ENCODE data around the gene C10orf88. TPM values are rescaled to one million over a fixed set of nuclear protein-coding genes. Genes with fewer than 3 reads are reported as not detected.

The C10orf88 gene
- polyA plus RNA-seq, 1 donor (not counting 4 experiments of a cell fraction or from before 2014, with no cell fraction given) = 8.4 TPM

DNA sequence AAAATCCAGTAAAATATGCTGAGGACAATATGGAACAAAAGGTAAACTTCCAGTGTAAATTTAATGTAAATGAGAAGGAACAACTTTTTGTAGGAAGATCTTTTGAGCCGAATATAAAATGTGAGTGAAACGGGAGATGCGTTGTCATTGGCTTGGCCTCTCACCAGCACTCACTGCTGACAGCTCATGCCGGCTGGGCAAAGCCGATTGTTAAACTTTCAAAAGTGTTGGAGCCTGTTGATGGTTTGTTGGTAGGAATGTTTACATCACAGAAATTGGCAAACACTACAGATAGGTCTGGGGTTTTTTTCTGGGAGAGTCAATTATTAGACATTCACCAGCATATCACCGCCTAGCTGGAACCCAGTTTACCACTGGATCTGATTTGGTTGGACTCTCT is 32.3 kb upstream of the C10orf88 start:
- no peak overlapping the region for H2AFZ ChIP-seq (ENCODE audit: control insufficient read depth, low read length)
- no peaks in the 10 kb centered on the region for H4K20me1 ChIP-seq (ENCODE audit: control insufficient read depth, extremely low read depth, insufficient read depth, low read length)
- dilution Hi-C loops (cut with MboI; ENCODE audit: extremely low pct_ligation_motif_present, low sequenced_read_pairs) = no loop called here
- H3K4me3 ChIP-seq (ENCODE audit: control insufficient read depth in 2 of 3, extremely low read depth in 1 of 3, insufficient read depth in 2 of 3, low read depth in 1 of 3, low read length in 3 of 3) = no peak overlapping the region
- peaks cover 2 to 8% of the 10 kb centered on the region in 2 experiments for H3K36me3 ChIP-seq (ENCODE audit: control insufficient read depth in 2 of 2, extremely low read depth in 1 of 2, insufficient read depth in 2 of 2, low read length in 2 of 2)
- H3K27ac ChIP-seq (ENCODE audit: control insufficient read depth, insufficient read depth, low read length) = no peak overlapping the region
- H3K9me3 ChIP-seq (ENCODE audit: control insufficient read depth, low read depth, low read length) = no peaks in the 10 kb centered on the region
- H3K4me2 ChIP-seq (ENCODE audit: control insufficient read depth, extremely low read depth, insufficient read depth, low read depth, low read length) = no peak overlapping the region
- H3K9me1 ChIP-seq (ENCODE audit: control insufficient read depth, extremely low read depth, insufficient read depth, low read length) = no peaks in the 10 kb centered on the region
- no peak overlapping the region for H3K9ac ChIP-seq (ENCODE audit: control insufficient read depth, extremely low read depth, insufficient read depth, low read length)
- no peak for TF ChIP-seq EZH2 (IDR thresholded peaks at IDR 0.05; ENCODE audit: low read length)
- TF ChIP-seq, protein P1, sequence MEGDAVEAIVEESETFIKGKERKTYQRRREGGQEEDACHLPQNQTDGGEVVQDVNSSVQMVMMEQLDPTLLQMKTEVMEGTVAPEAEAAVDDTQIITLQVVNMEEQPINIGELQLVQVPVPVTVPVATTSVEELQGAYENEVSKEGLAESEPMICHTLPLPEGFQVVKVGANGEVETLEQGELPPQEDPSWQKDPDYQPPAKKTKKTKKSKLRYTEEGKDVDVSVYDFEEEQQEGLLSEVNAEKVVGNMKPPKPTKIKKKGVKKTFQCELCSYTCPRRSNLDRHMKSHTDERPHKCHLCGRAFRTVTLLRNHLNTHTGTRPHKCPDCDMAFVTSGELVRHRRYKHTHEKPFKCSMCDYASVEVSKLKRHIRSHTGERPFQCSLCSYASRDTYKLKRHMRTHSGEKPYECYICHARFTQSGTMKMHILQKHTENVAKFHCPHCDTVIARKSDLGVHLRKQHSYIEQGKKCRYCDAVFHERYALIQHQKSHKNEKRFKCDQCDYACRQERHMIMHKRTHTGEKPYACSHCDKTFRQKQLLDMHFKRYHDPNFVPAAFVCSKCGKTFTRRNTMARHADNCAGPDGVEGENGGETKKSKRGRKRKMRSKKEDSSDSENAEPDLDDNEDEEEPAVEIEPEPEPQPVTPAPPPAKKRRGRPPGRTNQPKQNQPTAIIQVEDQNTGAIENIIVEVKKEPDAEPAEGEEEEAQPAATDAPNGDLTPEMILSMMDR (optimal IDR thresholded peaks at IDR 0.05 in 1 of 3, IDR thresholded peaks at IDR 0.05 in 1 of 3, conservative IDR thresholded peaks at IDR 0.05 in 1 of 3; ENCODE audit: extremely low read depth in 1 of 3, insufficient read depth in 2 of 3, low read length in 3 of 3) = no peak
- DNase-seq (ENCODE audit: low read depth, low spot score) = no peak
- FAIRE-seq = peak; percentile 5
- no peaks in the 10 kb centered on the region for H3K4me1 ChIP-seq (ENCODE audit: control insufficient read depth, extremely low read depth, insufficient read depth, low read length)
- H3K79me2 ChIP-seq (ENCODE audit: control insufficient read depth, insufficient read depth, low read length) = no peaks in the 10 kb centered on the region
- no peaks in the 10 kb centered on the region for H3K27me3 ChIP-seq (ENCODE audit: control insufficient read depth, extremely low read depth, insufficient read depth, low read length)

DNA sequence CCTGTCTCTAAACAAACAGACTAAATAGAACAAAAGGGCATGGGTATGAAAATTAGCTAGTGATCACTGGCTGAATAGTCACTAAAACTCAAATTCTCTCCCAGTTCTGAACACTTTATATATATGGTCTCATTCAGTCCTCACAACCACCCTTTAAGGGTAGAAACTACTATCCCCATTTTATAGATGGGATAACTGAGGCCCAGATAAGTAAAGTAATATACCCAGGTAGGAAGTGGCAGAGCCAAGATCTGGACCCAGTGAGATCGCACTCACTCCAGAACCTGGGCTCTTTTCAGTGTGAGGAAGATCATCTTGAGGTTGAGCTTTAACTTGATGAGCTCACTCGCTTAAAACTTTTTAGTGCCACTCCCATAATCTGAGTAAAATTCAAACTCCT is 30.7 kb upstream of the C10orf88 start:
- Histone ChIP-seq H3K27ac (ENCODE audit: control insufficient read depth, insufficient read depth, low read length) (no peak overlapping the region), H3K9me1 (ENCODE audit: control insufficient read depth, extremely low read depth, insufficient read depth, low read length) (no peaks in the 10 kb centered on the region), H3K27me3 (ENCODE audit: control insufficient read depth, extremely low read depth, insufficient read depth, low read length) (no peaks in the 10 kb centered on the region), H3K9me3 (ENCODE audit: control insufficient read depth, low read depth, low read length) (no peaks in the 10 kb centered on the region), H3K79me2 (ENCODE audit: control insufficient read depth, insufficient read depth, low read length) (no peaks in the 10 kb centered on the region), H3K36me3 (ENCODE audit: control insufficient read depth in 2 of 2, extremely low read depth in 1 of 2, insufficient read depth in 2 of 2, low read length in 2 of 2) (peaks cover 2 to 8% of the 10 kb centered on the region in 2 experiments), H3K4me3 (ENCODE audit: control insufficient read depth in 2 of 3, extremely low read depth in 1 of 3, insufficient read depth in 2 of 3, low read depth in 1 of 3, low read length in 3 of 3) (no peak overlapping the region), H3K4me1 (ENCODE audit: control insufficient read depth, extremely low read depth, insufficient read depth, low read length) (peaks cover 4% of the 10 kb centered on the region), H2AFZ (ENCODE audit: control insufficient read depth, low read length) (no peak overlapping the region), H3K9ac (ENCODE audit: control insufficient read depth, extremely low read depth, insufficient read depth, low read length) (no peak overlapping the region), H4K20me1 (ENCODE audit: control insufficient read depth, extremely low read depth, insufficient read depth, low read length) (no peaks in the 10 kb centered on the region), H3K4me2 (ENCODE audit: control insufficient read depth, extremely low read depth, insufficient read depth, low read depth, low read length) (no peak overlapping the region)
- dilution Hi-C loops (cut with MboI; ENCODE audit: extremely low pct_ligation_motif_present, low sequenced_read_pairs) = no loop called here
- no peak for TF ChIP-seq EZH2 (IDR thresholded peaks at IDR 0.05; ENCODE audit: low read length)
- TF ChIP-seq, protein P1 (optimal IDR thresholded peaks at IDR 0.05 in 1 of 3, IDR thresholded peaks at IDR 0.05 in 1 of 3, conservative IDR thresholded peaks at IDR 0.05 in 1 of 3; ENCODE audit: extremely low read depth in 1 of 3, insufficient read depth in 2 of 3, low read length in 3 of 3) = no peak
- DNase-seq (ENCODE audit: low read depth, low spot score) (no peak), FAIRE-seq (no peak)

All from keratinocyte (primary cell).